IPS-NIHi7 (cell line): ENCODE results near the gene RNF223.

ENCODE experiments used
- DNase-seq: peaks from one replicate; pipeline ENCODE4 v3.0.0; 2012; ENCODE audit warnings: mixed read lengths; ENCODE audit errors: extremely low spot score

The RNF223 gene

DNA sequence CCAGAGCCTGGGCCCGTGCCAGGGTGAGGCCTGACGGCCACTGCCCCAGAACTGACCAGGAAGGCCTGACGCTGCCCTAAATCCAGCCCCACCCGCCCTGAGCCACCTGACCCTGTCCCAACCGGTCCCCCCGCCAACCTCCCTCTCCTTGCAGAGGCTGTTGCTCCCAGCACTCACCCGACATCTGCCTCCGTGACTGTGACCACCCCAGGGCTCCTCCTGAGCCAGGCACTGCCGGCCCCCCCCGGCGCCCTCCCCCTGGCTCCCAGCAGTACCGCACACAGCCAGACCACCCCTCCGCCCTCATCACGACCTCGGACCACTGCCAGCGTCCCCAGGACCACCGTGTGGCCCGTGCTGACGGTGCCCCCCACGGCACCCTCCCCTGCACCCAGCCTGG lies 27.9 kb downstream of the RNF223 start:
- DNase-seq: no peak

DNA sequence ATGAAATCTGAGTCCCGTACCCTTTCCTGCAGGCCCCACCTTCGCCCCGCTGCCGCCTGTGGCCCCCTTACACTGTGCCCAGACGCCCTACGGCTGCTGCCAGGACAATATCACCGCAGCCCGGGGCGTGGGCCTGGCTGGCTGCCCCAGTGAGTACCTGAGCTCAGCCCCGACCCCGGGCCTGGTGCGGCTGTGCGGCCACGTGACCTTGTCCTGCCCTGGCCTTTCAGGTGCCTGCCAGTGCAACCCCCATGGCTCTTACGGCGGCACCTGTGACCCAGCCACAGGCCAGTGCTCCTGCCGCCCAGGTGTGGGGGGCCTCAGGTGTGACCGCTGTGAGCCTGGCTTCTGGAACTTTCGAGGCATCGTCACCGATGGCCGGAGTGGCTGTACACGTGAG lies 29.0 kb downstream of the RNF223 start:
- DNase-seq: no peak

GRCh38 chr1:1044455-1045078 lies 29.5 kb downstream of the RNF223 start:
- DNase-seq: no peak

DNA sequence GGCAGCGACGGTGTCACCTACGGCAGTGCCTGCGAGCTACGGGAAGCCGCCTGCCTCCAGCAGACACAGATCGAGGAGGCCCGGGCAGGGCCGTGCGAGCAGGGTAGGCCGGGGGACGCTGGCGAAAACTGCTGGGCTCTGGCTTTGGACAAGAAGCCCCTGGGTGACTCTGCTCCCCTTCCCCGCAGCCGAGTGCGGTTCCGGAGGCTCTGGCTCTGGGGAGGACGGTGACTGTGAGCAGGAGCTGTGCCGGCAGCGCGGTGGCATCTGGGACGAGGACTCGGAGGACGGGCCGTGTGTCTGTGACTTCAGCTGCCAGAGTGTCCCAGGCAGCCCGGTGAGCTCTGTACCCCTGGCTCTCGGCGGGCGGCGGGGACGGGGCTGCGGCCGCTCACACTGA lies 30.2 kb downstream of the RNF223 start:
- no peak for DNase-seq

DNA sequence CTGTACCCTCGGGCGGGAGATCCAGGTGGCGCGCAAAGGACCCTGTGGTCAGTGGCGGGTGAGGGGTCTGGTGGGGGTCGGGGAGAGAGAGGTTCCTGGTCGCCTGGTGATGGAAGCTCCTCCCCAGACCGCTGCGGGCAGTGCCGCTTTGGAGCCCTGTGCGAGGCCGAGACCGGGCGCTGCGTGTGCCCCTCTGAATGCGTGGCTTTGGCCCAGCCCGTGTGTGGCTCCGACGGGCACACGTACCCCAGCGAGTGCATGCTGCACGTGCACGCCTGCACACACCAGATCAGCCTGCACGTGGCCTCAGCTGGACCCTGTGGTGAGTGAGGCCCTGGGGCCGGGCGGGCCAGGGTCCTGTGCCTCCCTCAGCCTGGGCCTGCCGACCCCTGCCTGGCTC lies 30.7 kb downstream of the RNF223 start:
- DNase-seq: no peak

DNA sequence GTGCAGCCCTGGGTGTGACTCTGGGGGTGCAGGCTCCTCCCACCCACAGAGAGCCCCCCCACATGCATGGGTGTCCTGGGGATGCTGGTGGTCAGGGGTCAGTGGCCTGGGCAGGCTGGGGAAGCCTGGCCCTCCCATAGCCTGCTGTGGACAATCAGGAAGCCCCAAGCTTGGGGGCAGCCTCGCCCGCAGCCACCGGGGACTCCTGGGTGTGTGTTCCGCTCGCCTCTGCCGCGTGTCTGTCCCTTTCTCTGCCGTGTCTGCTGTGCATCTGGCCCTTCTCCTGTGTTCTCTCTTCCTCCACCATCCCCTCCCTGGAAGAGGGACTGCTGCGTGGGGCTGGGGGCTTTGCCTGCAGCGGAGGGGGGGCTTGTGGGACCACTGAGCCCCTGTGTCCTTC lies 31.3 kb downstream of the RNF223 start:
- no peak for DNase-seq

GRCh38 chr1:1041873-1042272 lies 32.2 kb downstream of the RNF223 start:
- no peak for DNase-seq

DNA sequence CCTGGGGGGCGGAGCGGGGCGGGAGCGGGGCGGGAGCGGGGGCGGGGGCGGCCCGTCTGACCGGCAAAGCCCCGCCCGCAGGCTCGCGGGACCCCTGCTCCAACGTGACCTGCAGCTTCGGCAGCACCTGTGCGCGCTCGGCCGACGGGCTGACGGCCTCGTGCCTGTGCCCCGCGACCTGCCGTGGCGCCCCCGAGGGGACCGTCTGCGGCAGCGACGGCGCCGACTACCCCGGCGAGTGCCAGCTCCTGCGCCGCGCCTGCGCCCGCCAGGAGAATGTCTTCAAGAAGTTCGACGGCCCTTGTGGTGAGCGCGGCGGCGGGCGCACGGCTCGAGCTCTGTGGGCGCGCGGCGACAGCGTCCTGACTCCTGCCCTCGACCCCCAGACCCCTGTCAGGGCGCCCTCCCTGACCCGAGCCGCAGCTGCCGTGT lies 33.0 kb downstream of the RNF223 start:
- DNase-seq: peak; percentile 86

GRCh38 chr1:1040004-1040991 lies 33.8 kb downstream of the RNF223 start:
- peak; percentile 93 for DNase-seq

- no peak for DNase-seq
Observed at GRCh38 chr1:1039145-1039910, 34.8 kb downstream of the RNF223 start.

DNA sequence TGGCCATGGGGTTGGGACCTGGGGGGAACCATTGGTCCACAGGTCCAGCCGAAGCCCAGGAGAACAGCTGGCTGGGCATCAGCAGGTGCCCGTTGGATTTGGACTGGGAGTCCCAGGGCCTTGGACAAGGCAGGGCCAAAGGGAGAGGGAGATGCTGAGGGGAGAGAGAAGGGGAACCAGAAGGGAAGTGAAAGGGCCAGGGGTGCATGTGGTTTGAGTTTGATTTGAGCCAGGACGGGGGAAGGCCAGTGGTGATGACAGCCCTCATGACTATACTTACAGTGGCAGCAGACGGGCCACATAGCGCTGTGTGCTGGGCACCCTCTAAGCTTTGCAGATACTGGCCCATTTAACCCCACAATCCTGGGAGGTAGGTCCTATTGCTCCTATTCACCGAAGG lies 35.4 kb downstream of the RNF223 start:
- no peak for DNase-seq

DNA sequence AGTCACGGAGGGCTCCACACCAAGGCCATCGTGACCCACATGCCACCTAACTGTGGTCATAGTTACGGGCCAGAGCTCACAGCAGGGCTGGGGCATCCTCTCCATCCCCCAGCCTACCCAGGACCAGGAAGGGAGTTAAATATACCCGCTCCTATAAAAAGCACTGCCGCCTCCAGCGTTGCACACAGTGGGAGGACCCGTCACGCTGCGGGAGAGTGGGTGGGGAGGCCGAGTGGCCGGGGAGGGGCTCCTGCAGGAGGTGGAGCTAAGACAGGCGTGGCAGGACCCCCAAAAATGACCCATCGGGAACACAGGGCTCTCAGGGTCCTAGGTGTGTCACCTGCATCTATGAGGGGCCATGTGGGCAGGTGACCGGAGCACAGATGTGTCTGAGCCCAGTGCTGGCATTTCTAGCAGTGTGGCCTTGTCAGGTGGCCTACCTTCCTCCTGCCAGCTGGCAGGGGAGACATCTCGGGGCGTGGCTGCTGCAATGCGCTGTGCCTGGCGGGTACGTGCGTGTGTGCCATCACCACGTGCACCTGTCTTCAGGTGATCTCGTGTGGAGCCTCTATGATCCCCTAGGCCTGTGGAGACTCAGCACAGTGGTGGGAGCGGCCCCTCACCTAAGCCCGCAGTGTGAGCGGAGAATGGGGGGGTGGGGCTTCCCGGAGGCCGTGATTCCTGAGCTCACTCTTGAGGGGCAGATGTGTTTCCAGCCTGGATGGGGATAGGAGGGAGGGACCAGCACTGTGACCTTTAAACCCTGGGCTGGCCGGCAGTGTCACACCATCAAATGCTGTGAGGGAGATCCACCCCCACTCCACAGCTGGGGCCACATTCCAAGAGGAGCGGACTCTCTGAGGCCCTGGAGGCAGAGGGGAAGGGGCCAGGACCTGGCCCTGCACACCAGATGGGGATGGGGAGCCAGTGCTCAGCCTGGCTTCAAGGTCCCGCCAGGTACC lies 36.5 kb downstream of the RNF223 start:
- no peak for DNase-seq

- no peak for DNase-seq
Observed at GRCh38 chr1:1035291-1035943, 38.7 kb downstream of the RNF223 start.

DNA sequence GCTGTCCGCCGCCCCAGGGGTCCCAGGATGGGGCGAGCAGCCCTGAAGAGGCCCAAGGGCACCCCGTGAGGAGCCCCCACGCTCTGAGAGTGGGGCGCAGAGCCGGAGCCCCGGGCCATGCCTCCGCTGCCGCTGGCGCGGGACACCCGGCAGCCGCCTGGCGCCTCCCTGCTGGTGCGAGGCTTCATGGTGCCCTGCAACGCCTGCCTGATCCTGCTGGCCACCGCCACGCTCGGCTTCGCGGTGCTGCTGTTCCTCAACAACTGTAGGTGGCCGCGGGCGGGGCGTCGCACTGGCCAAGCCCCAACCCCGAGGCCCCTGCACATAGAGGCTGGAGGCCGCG lies 39.7 kb downstream of the RNF223 start:
- no peak for DNase-seq

GRCh38 chr1:1033731-1034438 lies 40.2 kb downstream of the RNF223 start:
- DNase-seq: no peak

- DNase-seq: peak; percentile 90
Observed at GRCh38 chr1:1033009-1033587, 41.0 kb downstream of the RNF223 start.

DNA sequence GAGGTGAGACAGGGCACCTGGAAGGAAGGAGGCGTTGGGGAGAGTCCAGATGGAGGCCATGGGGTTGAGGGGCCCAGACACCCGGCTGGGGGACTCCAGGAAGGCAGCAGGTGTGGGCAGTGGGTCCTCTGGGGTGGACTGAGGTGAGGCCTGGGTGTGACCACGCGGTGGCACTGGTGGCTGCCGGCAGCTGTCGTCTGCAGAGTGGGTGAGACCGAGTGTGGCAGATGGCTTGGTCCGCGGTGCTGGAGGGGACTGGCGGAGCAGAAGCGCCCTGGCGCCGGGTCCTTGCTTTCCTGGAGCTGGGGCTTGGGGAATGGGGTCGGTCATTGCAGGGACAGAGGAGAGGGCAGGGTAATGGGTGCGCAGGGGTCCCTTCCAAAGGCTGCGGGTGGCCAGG lies 41.7 kb downstream of the RNF223 start:
- no peak for DNase-seq

DNA sequence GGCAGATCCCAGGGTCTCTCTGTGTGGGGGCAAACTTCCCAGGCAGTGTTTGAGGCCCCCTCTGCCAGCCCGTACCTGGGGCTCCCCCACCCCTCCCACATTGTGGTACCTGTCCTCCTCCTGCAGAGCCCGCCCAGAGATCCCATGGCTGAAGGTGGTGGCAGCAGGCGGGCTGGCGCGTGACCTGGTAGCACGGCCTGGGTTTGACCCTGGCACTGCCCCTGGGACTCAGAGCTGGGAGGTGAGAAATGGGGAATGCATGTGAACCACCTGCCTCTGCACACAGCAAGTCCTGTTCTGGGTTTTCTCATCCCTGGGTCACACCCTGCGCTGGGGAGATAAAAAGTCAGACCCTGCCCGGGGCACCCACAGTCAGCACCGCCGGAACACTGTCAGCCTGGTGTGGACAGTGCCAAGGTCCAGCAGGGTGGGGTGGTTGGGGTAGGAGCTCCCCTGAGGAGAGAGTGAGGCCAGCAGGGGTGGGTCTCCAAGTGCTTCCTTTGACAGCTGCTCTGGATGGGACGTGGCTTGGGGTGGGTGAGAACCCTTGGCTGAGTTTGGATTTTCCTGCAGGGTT lies 42.4 kb downstream of the RNF223 start:
- no peak for DNase-seq
